Globus pallidus (tissue), 1 donor: ENCODE measurements around the gene CRADD.
"Not testable (repeated sequence)": the region's sequence is repeated elsewhere in the genome, so short reads cannot be mapped to it uniquely, and the experiment has no call there.

ENCODE experiments used
- DNase-seq: peaks from one replicate; pipeline ENCODE4 v3.0.0-alpha.2; 2015; ENCODE audit warnings: low spot score

The CRADD gene

GRCh38 chr12:93758801-93759373 is 81.7 kb downstream of the CRADD start:
- DNase-seq, result no peak

- DNase-seq, result no peak
Observed at GRCh38 chr12:93759512-93760081, 82.4 kb downstream of the CRADD start.

- no peak for DNase-seq
Observed at GRCh38 chr12:93760275-93760875, 83.2 kb downstream of the CRADD start.

GRCh38 chr12:93762059-93762719 is 85.0 kb downstream of the CRADD start:
- no peak for DNase-seq

GRCh38 chr12:93762912-93763553 is 85.9 kb downstream of the CRADD start:
- DNase-seq, result no peak

- DNase-seq, result no peak
Observed at GRCh38 chr12:93763746-93764147, 86.6 kb downstream of the CRADD start.

- DNase-seq, result no peak
Observed at GRCh38 chr12:93766371-93766770, 89.2 kb downstream of the CRADD start.

- DNase-seq, result peak; percentile 47
Observed at GRCh38 chr12:93766796-93767523, 89.8 kb downstream of the CRADD start.

- DNase-seq, result no peak
Observed at GRCh38 chr12:93767524-93767863, 90.3 kb downstream of the CRADD start.

GRCh38 chr12:93772003-93772700 is 95.0 kb downstream of the CRADD start:
- no peak for DNase-seq

GRCh38 chr12:93773122-93773871 is 96.1 kb downstream of the CRADD start:
- no peak for DNase-seq

GRCh38 chr12:93776581-93777018 is 99.4 kb downstream of the CRADD start:
- DNase-seq, result peak; percentile 75

- DNase-seq, result peak; percentile 40
Observed at GRCh38 chr12:93777254-93777653, 100.1 kb downstream of the CRADD start.

- no peak for DNase-seq
Observed at GRCh38 chr12:93778306-93778705, 101.1 kb downstream of the CRADD start.

GRCh38 chr12:93778766-93779165 is 101.6 kb downstream of the CRADD start:
- DNase-seq, result no peak

GRCh38 chr12:93780101-93780641 is 103.0 kb downstream of the CRADD start:
- DNase-seq, result no peak

GRCh38 chr12:93780886-93781285 is 103.7 kb downstream of the CRADD start:
- not testable (repeated sequence) for DNase-seq

GRCh38 chr12:93781961-93782360 is 104.8 kb downstream of the CRADD start:
- not testable (repeated sequence) for DNase-seq

- no peak for DNase-seq
Observed at GRCh38 chr12:93782853-93783252, 105.7 kb downstream of the CRADD start.

- no peak for DNase-seq
Observed at GRCh38 chr12:93783832-93784231, 106.7 kb downstream of the CRADD start.
